ENCODE data around the gene ZBTB2. TPM values are rescaled to one million over a fixed set of nuclear protein-coding genes. Genes with fewer than 3 reads are reported as not detected.

Gene ZBTB2
- 6.3 and 9.6 TPM in 2 replicates for total RNA-seq

GRCh38 chr6:151391471-151392413, at the start of gene ZBTB2:
TSS of gene ZBTB2 (minus strand) at chr6:151391559. CDS start at chr6:151373637, 17,922 bp downstream.

Other genes starting within 250 kb of the ZBTB2 start
- gene AKAP12, start 151.6 kb downstream of the ZBTB2 start, total RNA-seq = 47.0 and 64.5 TPM in 2 replicates
- gene RMND1, start 60.6 kb upstream of the ZBTB2 start, total RNA-seq = 20.2 and 34.2 TPM in 2 replicates
- 0.18 and 0.29 TPM in 2 replicates for gene CCDC170, start 102.5 kb upstream of the ZBTB2 start, total RNA-seq

Measured in myometrial cell (primary cell).